Measurements from ENCODE around the gene ALPL. TPM values are rescaled to one million over a fixed set of nuclear protein-coding genes. Genes with fewer than 3 reads are reported as not detected.

Gene ALPL
- total RNA-seq, 1 donor from 2014 or later = 11.7 TPM

DNA sequence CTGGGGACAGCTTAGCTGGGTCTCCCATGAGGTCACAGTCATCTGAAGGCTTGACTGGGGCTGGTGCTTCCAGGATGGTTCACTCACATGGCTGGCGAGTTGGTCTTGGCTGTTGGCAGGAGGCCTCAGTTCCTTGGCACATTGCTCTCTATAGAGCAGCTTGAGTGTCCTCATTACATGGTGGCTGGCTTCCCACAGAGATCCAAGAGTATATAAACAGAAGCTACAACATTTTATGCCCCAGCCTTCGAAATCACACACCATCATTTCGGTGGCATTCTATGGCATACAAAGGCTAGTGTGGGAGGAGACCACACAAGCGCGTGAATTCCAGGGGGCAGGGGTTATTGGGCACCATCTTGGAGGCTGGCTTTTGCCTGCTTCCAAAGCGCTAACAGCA lies 63.0 kb downstream of the ALPL start:
- Mint-ChIP-seq H3K9me3 (ENCODE audit: unreplicated experiment) (no peaks in the 10 kb centered on the region), H3K36me3 (ENCODE audit: low read depth, unreplicated experiment) (no peaks in the 10 kb centered on the region), H3K4me1 (ENCODE audit: unreplicated experiment) (peaks cover 10% of the 10 kb centered on the region), H3K4me3 (ENCODE audit: unreplicated experiment) (no peak overlapping the region), H3K27me3 (ENCODE audit: unreplicated experiment) (no peaks in the 10 kb centered on the region), H3K27ac (ENCODE audit: unreplicated experiment) (no peak overlapping the region)
- TF ChIP-seq CTCF (IDR thresholded peaks at IDR 0.05; ENCODE audit: unreplicated experiment) = no peak
- no peak for DNase-seq (ENCODE audit: low spot score)

- TF ChIP-seq CTCF (IDR thresholded peaks at IDR 0.05; ENCODE audit: unreplicated experiment) = no peak
- no peak for DNase-seq (ENCODE audit: low spot score)
- Mint-ChIP-seq H3K27ac (ENCODE audit: unreplicated experiment) (no peak overlapping the region), H3K4me1 (ENCODE audit: unreplicated experiment) (peaks cover 10% of the 10 kb centered on the region), H3K36me3 (ENCODE audit: low read depth, unreplicated experiment) (no peaks in the 10 kb centered on the region), H3K4me3 (ENCODE audit: unreplicated experiment) (no peak overlapping the region), H3K9me3 (ENCODE audit: unreplicated experiment) (no peaks in the 10 kb centered on the region), H3K27me3 (ENCODE audit: unreplicated experiment) (no peaks in the 10 kb centered on the region)
Measured at GRCh38 chr1:21572735-21573277, 63.6 kb downstream of the ALPL start.

DNA sequence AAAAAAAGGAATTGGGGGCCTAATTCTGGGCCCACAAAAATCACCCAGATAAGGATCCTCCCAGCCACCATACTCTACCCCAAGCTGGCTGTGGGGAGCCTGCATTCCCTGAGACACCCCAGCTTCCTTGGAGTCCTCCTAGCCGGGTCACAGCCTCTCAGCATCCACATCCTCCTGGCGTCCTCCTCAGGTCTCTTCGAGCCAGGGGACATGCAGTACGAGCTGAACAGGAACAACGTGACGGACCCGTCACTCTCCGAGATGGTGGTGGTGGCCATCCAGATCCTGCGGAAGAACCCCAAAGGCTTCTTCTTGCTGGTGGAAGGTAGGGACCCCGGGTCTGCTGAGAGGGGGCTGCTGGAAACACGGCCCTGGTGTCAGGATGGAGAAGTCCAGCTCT lies 64.3 kb downstream of the ALPL start:
- no peak overlapping the region for H3K4me3 Mint-ChIP-seq (ENCODE audit: unreplicated experiment)
- peaks cover 10% of the 10 kb centered on the region for H3K4me1 Mint-ChIP-seq (ENCODE audit: unreplicated experiment)
- no peaks in the 10 kb centered on the region for H3K9me3 Mint-ChIP-seq (ENCODE audit: unreplicated experiment)
- H3K27ac Mint-ChIP-seq (ENCODE audit: unreplicated experiment) = no peak overlapping the region
- DNase-seq (ENCODE audit: low spot score) = no peak
- TF ChIP-seq CTCF (IDR thresholded peaks at IDR 0.05; ENCODE audit: unreplicated experiment) = no peak
- H3K36me3 Mint-ChIP-seq (ENCODE audit: low read depth, unreplicated experiment) = no peaks in the 10 kb centered on the region
- peaks cover 4% of the 10 kb centered on the region for H3K27me3 Mint-ChIP-seq (ENCODE audit: unreplicated experiment)

DNA sequence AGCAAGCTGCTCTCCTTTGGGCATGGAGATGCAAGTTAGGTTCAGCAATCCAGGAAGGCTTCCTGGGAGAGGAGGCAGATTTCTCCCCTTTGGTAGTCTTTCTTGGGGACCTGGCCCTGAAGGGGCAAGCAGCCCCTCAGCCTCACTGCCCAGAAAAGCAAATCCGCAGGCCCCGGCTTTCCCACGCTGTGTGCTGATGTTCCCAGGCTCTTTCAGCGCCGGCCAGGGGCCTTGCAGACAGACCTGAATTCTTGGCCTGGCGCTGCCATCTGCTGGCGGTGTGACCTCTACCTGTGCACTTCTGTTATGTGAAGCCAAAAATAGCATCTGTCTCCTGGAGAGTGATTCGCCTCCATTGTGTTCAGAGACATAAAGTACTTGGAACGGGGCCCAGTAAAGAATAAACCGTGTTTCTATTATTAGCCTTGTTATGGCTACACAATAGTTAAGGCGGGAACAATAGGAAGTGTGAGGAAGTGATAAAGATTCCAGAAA lies 64.8 kb downstream of the ALPL start:
- Mint-ChIP-seq H3K4me3 (ENCODE audit: unreplicated experiment) (no peak overlapping the region), H3K27me3 (ENCODE audit: unreplicated experiment) (peaks cover 4% of the 10 kb centered on the region), H3K27ac (ENCODE audit: unreplicated experiment) (peak overlapping the region; percentile 84), H3K9me3 (ENCODE audit: unreplicated experiment) (no peaks in the 10 kb centered on the region), H3K4me1 (ENCODE audit: unreplicated experiment) (peaks cover 10% of the 10 kb centered on the region), H3K36me3 (ENCODE audit: low read depth, unreplicated experiment) (no peaks in the 10 kb centered on the region)
- TF ChIP-seq CTCF (IDR thresholded peaks at IDR 0.05; ENCODE audit: unreplicated experiment) = peak; percentile 16
- peak; percentile 71 for DNase-seq (ENCODE audit: low spot score)

DNA sequence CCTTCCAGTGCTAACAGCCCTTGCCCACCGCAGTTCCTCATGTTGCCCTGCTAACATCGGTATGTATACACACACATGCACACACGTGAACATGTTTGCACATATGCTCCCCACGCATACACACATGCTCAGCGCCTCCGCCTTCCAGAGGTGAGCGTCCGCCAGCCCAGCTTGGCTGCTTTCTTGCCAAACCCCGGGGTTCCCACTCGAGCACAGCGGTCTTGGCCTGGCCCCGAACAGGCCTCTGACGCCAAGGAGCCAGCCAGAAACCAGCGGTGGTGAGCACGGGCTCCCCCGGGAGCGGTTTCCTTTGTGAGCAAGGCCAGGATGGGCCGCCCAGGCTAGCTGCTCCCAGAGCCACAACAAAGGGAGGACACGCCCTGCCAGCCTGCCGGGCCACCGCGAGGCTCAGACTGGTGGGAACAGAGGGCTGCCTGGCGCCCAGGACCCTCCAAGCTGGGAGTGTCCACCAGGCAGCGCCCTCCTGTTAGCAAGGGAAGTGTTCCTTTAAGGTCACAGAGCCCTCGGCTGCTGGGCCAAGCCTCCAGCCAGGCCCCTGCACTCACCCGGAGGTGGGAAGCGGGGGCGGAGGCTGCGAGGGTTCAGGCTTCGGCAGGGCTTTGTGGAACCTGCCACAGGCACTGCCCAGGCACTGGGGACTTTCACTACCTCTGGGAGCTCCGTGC lies 65.4 kb downstream of the ALPL start:
- H3K4me1 Mint-ChIP-seq (ENCODE audit: unreplicated experiment) = peaks cover 10% of the 10 kb centered on the region
- no peaks in the 10 kb centered on the region for H3K9me3 Mint-ChIP-seq (ENCODE audit: unreplicated experiment)
- no peak overlapping the region for H3K4me3 Mint-ChIP-seq (ENCODE audit: unreplicated experiment)
- H3K27ac Mint-ChIP-seq (ENCODE audit: unreplicated experiment) = peak overlapping the region; percentile 84
- no peak for TF ChIP-seq CTCF (IDR thresholded peaks at IDR 0.05; ENCODE audit: unreplicated experiment)
- no peaks in the 10 kb centered on the region for H3K36me3 Mint-ChIP-seq (ENCODE audit: low read depth, unreplicated experiment)
- peaks cover 4% of the 10 kb centered on the region for H3K27me3 Mint-ChIP-seq (ENCODE audit: unreplicated experiment)
- peak; percentile 44 for DNase-seq (ENCODE audit: low spot score)
